ENCODE results near the gene OR10J1.
"Not testable (repeated sequence)": the region's sequence is repeated elsewhere in the genome, so short reads cannot be mapped to it uniquely, and the experiment has no call there.

Gene OR10J1

DNA sequence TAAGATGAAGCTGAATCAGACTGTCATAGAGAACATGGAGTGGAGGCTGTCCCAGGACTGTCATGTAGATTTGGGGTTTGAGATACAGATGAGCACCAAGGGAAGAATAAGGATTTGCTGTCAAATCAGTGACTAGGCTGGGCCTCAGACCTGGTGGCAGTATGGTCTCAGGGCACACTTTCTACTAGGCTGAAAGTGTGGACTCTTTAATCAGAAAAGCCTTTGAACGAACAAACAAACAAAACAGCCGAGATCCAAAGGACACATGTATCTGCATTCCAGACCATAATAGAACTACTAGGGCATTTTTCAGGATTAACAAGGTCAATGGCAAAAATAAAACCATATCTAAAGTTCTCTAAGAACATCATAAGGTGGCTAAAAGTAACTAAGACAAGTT is 2.9 kb downstream of the OR10J1 start:
- TF ChIP-seq, protein P1, sequence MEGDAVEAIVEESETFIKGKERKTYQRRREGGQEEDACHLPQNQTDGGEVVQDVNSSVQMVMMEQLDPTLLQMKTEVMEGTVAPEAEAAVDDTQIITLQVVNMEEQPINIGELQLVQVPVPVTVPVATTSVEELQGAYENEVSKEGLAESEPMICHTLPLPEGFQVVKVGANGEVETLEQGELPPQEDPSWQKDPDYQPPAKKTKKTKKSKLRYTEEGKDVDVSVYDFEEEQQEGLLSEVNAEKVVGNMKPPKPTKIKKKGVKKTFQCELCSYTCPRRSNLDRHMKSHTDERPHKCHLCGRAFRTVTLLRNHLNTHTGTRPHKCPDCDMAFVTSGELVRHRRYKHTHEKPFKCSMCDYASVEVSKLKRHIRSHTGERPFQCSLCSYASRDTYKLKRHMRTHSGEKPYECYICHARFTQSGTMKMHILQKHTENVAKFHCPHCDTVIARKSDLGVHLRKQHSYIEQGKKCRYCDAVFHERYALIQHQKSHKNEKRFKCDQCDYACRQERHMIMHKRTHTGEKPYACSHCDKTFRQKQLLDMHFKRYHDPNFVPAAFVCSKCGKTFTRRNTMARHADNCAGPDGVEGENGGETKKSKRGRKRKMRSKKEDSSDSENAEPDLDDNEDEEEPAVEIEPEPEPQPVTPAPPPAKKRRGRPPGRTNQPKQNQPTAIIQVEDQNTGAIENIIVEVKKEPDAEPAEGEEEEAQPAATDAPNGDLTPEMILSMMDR (IDR thresholded peaks at IDR 0.05), result no peak
- no peak overlapping the region for H3K27ac ChIP-seq
- H3K9me3 ChIP-seq, result no peaks in the 10 kb centered on the region
- H3K4me3 ChIP-seq (ENCODE audit: low read depth in 1 of 2, low read length in 1 of 2), result no peak overlapping the region
- no peaks in the 10 kb centered on the region for H3K36me3 ChIP-seq
- H3K4me1 ChIP-seq (ENCODE audit: control insufficient read depth in 1 of 2, insufficient read depth in 1 of 2, low read depth in 1 of 2, low read length in 1 of 2), result no peaks in the 10 kb centered on the region
- H3K27me3 ChIP-seq, result no peaks in the 10 kb centered on the region

DNA sequence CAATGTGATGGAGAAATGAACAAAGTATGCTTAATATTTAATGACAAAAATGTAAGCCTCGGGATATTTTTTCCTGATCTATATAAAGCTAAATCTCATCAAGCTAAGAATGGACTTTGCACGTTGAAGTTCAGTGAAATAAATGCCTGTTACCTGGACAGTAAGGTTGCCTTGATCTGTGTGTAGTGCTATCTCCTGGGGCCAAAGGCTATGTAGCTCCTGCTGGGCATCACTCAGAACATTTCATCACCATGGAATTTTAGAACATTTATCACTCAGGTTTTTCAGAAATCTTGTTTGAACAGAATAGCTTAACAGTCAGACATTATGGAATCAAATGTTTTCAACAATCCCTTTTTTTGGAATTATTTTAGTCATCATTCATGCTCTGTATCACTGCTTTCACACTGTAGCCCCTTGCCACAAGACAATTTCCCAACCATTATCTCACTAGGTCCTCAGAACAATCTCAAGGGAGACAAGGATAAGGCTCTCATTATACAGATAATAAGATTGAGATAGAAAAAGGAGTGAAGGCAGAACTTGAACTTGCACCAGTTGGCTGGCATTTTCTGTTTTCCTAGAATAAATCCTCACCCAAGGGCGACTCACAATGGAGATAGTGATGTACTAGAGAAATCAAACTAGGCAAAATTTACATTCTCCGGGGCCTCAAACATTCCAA is 3.7 kb downstream of the OR10J1 start:
- Histone ChIP-seq H3K9me3 (no peaks in the 10 kb centered on the region), H3K27ac (no peak overlapping the region)
- TF ChIP-seq, protein P1 (IDR thresholded peaks at IDR 0.05), result no peak

DNA sequence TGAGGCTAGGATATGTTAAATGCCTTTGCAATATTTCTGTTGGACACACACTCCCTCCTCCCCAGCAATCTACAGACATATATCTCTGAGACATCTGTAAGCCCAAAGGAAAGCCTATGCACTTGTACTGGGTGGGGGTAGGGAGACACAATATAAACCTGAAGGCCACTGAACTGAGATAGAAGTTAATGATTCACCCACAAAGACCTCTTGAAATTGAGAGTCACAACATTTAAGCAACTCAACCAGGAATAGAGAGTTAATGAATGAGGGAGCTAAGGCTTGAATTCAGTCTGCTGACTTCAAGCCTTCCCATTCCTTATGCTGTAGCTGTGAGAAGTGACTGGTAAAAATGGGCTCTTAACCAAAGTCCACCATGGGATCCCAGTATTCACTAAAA is 5.0 kb downstream of the OR10J1 start:
- Histone ChIP-seq H3K4me3 (ENCODE audit: low read depth in 1 of 2, low read length in 1 of 2) (no peak overlapping the region), H3K36me3 (no peaks in the 10 kb centered on the region), H3K9me3 (no peaks in the 10 kb centered on the region), H3K27ac (no peak overlapping the region), H3K27me3 (no peaks in the 10 kb centered on the region), H3K4me1 (ENCODE audit: control insufficient read depth in 1 of 2, insufficient read depth in 1 of 2, low read depth in 1 of 2, low read length in 1 of 2) (no peaks in the 10 kb centered on the region)
- TF ChIP-seq, protein P1 (IDR thresholded peaks at IDR 0.05), result no peak

More for the DNA sequence above, 3.7 kb downstream of the OR10J1 start:
- Histone ChIP-seq H3K36me3 (no peaks in the 10 kb centered on the region), H3K4me1 (ENCODE audit: control insufficient read depth in 1 of 2, insufficient read depth in 1 of 2, low read depth in 1 of 2, low read length in 1 of 2) (no peaks in the 10 kb centered on the region), H3K27me3 (no peaks in the 10 kb centered on the region), H3K4me3 (ENCODE audit: low read depth in 1 of 2, low read length in 1 of 2) (no peak overlapping the region)

DNA sequence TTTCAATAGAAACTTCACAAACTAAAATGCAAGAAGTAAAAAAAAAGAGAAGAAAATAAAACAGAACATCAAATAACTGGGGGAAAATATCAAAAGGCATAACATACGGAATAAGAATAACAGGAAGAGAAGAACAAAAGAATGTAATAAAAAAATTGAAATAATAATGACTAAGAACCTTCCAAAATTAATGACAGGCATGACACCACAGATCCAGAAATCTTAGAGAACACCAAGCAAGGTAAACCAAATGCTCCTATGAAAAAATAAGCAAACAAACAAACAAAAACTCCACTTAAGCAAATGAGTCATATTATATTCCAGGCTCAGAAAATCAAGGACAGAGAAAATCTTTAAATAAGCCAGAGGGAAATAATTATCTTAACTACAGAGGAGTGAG is 8.7 kb downstream of the OR10J1 start:
- TF ChIP-seq, protein P1 (IDR thresholded peaks at IDR 0.05), result no peak
- no peaks in the 10 kb centered on the region for H3K9me3 ChIP-seq

DNA sequence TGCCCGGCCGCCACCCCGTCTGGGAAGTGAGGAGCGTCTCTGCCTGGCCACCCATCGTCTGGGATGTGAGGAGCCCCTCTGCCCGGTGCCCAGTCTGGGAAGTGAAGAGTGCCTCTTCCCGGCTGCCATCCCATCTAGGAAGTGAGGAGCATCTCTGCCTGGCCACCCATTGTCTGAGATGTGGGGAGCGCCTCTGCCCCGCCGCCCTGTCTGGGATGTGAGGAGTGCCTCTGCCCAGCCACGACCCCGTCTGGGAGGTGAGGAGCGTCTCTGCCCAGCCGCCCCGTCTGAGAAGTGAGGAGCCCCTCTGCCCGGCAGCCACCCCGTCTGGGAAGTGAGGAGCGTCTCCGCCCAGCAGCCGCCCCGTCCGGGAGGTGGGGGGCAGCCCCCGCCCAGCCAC is 10.1 kb downstream of the OR10J1 start:
- not testable (repeated sequence) for H3K27ac ChIP-seq; H3K4me3 ChIP-seq (ENCODE audit: low read depth in 1 of 2, low read length in 1 of 2); H3K36me3 ChIP-seq; H3K9me3 ChIP-seq; H3K27me3 ChIP-seq; H3K4me1 ChIP-seq (ENCODE audit: control insufficient read depth in 1 of 2, insufficient read depth in 1 of 2, low read depth in 1 of 2, low read length in 1 of 2)

More for the DNA sequence above, 8.7 kb downstream of the OR10J1 start:
- no peaks in the 10 kb centered on the region for H3K4me1 ChIP-seq (ENCODE audit: control insufficient read depth in 1 of 2, insufficient read depth in 1 of 2, low read depth in 1 of 2, low read length in 1 of 2)
- no peaks in the 10 kb centered on the region for H3K36me3 ChIP-seq
- H3K4me3 ChIP-seq (ENCODE audit: low read depth in 1 of 2, low read length in 1 of 2), result no peak overlapping the region
- H3K27me3 ChIP-seq, result no peaks in the 10 kb centered on the region
- H3K27ac ChIP-seq, result no peak overlapping the region

DNA sequence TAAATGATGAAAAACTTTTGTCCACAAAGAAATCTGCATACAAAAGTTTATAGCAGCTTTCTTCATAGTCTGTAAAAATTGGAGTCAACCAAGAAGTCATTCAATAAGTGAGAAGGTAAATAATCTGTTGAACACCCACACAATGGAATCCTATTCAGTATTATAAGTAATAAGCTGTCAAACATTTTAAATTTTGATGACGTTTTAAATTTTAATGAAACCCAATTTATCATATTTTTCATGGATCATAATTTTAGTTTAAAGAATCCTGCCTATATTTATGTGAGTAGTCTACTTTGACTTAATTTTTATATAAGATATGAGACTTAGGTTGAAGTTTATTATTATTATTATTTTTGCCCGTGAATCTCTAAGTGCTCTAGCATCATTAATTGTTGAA is 20.0 kb downstream of the OR10J1 start:
- TF ChIP-seq, protein P1 (IDR thresholded peaks at IDR 0.05), result no peak
- Histone ChIP-seq H3K9me3 (no peaks in the 10 kb centered on the region), H3K27ac (no peak overlapping the region), H3K36me3 (no peaks in the 10 kb centered on the region), H3K27me3 (no peaks in the 10 kb centered on the region), H3K4me3 (ENCODE audit: low read depth in 1 of 2, low read length in 1 of 2) (no peak overlapping the region), H3K4me1 (ENCODE audit: control insufficient read depth in 1 of 2, insufficient read depth in 1 of 2, low read depth in 1 of 2, low read length in 1 of 2) (no peaks in the 10 kb centered on the region)
